Upper lobe of left lung (tissue), 4 donors: ENCODE measurements around the gene MRPL20.

Source experiments
- CTCF ChIP-seq, 6 experiments: fragments of 450-650 bp in 4 of 6; fragments of 200-600 bp in 2 of 6; sonication (generic) in 2 of 6; IDR thresholded peaks; one replicate each; pipeline ENCODE4 v1.5.1; 2016 to 2019; ENCODE audit warnings: antibody characterized with exemption in 6 of 6
- EP300 ChIP-seq, 4 donors: sonication (generic); formaldehyde crosslinking; IDR thresholded peaks; one replicate each; pipeline ENCODE4 v1.5.1; 2017; ENCODE audit warnings: antibody characterized with exemption in 4 of 4, control low read depth in 2 of 4
- POLR2AphosphoS5 ChIP-seq, 2 donors: sonication (generic); formaldehyde crosslinking; IDR thresholded peaks; one replicate each; pipeline ENCODE4 v1.5.1; 2017; ENCODE audit warnings: antibody characterized with exemption in 2 of 2

- TF ChIP-seq CTCF (IDR thresholded peaks at IDR 0.05) (no peak), POLR2AphosphoS5 (IDR thresholded peaks at IDR 0.05) (no peak), EP300 (IDR thresholded peaks at IDR 0.05) (no peak)
Measured at GRCh38 chr1:1427820-1428148, 20.7 kb upstream of the MRPL20 start.
